Endodermal cell (in vitro differentiated cells): Measurements from ENCODE around the gene OR52B6. TPM values are rescaled to one million over a fixed set of nuclear protein-coding genes. Genes with fewer than 3 reads are reported as not detected.

ENCODE experiments used
- DNase-seq: peaks from one replicate; pipeline ENCODE4 v3.0.0-alpha.2; 2017
- H3K27ac ChIP-seq: 2 replicates; pipeline ENCODE4 v1.5.1; 2013; ENCODE audit warnings: mild to moderate bottlenecking, low read depth, low read length, moderate library complexity
- H3K27me3 ChIP-seq: 2 replicates; pipeline ENCODE4 v1.6.1; 2013; ENCODE audit warnings: mild to moderate bottlenecking, low read length, moderate library complexity; ENCODE audit not compliant: insufficient read depth, control insufficient read depth, poor library complexity, severe bottlenecking
- H3K36me3 ChIP-seq: 2 replicates; pipeline ENCODE4 v1.7.0; 2013; ENCODE audit warnings: mild to moderate bottlenecking, low read length, moderate library complexity; ENCODE audit not compliant: control insufficient read depth, insufficient read depth
- H3K4me1 ChIP-seq: one replicate; pipeline ENCODE4 v1.7.0; 2013; ENCODE audit warnings: low read length; ENCODE audit not compliant: control insufficient read depth, insufficient read depth
- H3K4me3 ChIP-seq: 2 replicates; pipeline ENCODE4 v1.5.1; 2013; ENCODE audit warnings: mild to moderate bottlenecking, low read length, moderate library complexity
- H3K9ac ChIP-seq: 2 replicates; pipeline ENCODE4 v1.6.1; 2013; ENCODE audit warnings: mild to moderate bottlenecking, low read length, moderate library complexity; ENCODE audit not compliant: poor library complexity, severe bottlenecking; ENCODE audit errors: extremely low read depth
- H3K9me3 ChIP-seq: 2 replicates; pipeline ENCODE4 v1.6.1; 2013; ENCODE audit warnings: mild to moderate bottlenecking, low read length, moderate library complexity; ENCODE audit not compliant: control insufficient read depth
- H3K27ac Mint-ChIP-seq: 2 replicates; pipeline ENCODE4 v1.8.0; 2020; ENCODE audit warnings: mixed read lengths
- H3K27me3 Mint-ChIP-seq: 2 replicates; pipeline ENCODE4 v1.8.0; 2021; ENCODE audit warnings: mild to moderate bottlenecking, mixed read lengths; ENCODE audit not compliant: insufficient read depth
- H3K36me3 Mint-ChIP-seq: 2 replicates; pipeline ENCODE4 v1.8.0; 2020; ENCODE audit warnings: low read depth, mixed read lengths
- H3K4me1 Mint-ChIP-seq: 2 replicates; pipeline ENCODE4 v1.8.0; 2020; ENCODE audit warnings: mixed read lengths
- H3K4me3 Mint-ChIP-seq: 2 replicates; pipeline ENCODE4 v1.8.0; 2020; ENCODE audit warnings: mild to moderate bottlenecking, moderate library complexity, mixed read lengths
- H3K9me3 Mint-ChIP-seq: 2 replicates; pipeline ENCODE4 v1.8.0; 2020; ENCODE audit warnings: mild to moderate bottlenecking, mixed read lengths
- WGBS, 2 experiments: methylation state at CpG; one replicate each; pipeline versions ENCODE4 v1.1.5 to v1.1.7; 2013; ENCODE audit warnings: missing lambda C conversion rate in 2 of 2, mixed read lengths in 1 of 2; ENCODE audit not compliant: insufficient coverage in 1 of 2, insufficient read length in 1 of 2; 5-methylcytosine and 5-hydroxymethylcytosine counted together
- total RNA-seq, 2 donors: library from RNA; stranded (reverse); fragmentation: NEBNext Ultra II Directional in 1 of 2; extraction: Animal tissue kit (Norgen Biotek cat#: 25700) in 1 of 2; gene quantifications; 2 replicates in 1 of 2; 3 replicates in 1 of 2; pipeline ENCODE4 v1.2.1, GENCODE V29; 2021
- TF ChIP-seq, protein P1 (sequence below): fragments of 200-600 bp; sonication (generic); conservative IDR thresholded peaks from 2 replicates; pipeline ENCODE4 v1.5.0; 2021; ENCODE audit warnings: antibody characterized with exemption, mild to moderate bottlenecking

Gene OR52B6
- total RNA-seq, 2 donors from 2014 or later, result not detected

DNA sequence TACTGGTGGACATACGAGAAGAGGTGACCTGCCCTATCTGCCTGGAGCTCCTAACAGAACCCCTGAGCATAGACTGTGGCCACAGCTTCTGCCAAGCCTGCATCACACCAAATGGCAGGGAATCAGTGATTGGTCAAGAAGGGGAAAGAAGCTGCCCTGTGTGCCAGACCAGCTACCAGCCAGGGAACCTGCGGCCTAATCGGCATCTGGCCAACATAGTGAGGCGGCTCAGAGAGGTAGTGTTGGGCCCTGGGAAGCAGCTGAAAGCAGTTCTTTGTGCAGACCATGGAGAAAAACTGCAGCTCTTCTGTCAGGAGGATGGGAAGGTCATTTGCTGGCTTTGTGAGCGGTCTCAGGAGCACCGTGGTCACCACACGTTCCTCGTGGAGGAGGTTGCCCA, 22.6 kb downstream of the OR52B6 start:
- no peak for DNase-seq
- H3K4me3 ChIP-seq, result no peak overlapping the region
- Mint-ChIP-seq H3K4me3 (no peak overlapping the region), H3K27me3 (no peaks in the 10 kb centered on the region), H3K4me1 (peaks cover 23% of the 10 kb centered on the region), H3K36me3 (peaks cover 43% of the 10 kb centered on the region), H3K27ac (peak overlapping the region; percentile 10), H3K9me3 (no peaks in the 10 kb centered on the region)
- H3K9me3 ChIP-seq, result no peaks in the 10 kb centered on the region
- H3K4me1 ChIP-seq, result peaks cover 8% of the 10 kb centered on the region
- H3K36me3 ChIP-seq, result peaks cover 29% of the 10 kb centered on the region
- no peak overlapping the region for H3K9ac ChIP-seq
- WGBS, 2 experiments, result 96 to 98% methylated on average over 6 to 8 of the region's 8 CpGs
- H3K27ac ChIP-seq, result no peak overlapping the region
- TF ChIP-seq, protein P1, sequence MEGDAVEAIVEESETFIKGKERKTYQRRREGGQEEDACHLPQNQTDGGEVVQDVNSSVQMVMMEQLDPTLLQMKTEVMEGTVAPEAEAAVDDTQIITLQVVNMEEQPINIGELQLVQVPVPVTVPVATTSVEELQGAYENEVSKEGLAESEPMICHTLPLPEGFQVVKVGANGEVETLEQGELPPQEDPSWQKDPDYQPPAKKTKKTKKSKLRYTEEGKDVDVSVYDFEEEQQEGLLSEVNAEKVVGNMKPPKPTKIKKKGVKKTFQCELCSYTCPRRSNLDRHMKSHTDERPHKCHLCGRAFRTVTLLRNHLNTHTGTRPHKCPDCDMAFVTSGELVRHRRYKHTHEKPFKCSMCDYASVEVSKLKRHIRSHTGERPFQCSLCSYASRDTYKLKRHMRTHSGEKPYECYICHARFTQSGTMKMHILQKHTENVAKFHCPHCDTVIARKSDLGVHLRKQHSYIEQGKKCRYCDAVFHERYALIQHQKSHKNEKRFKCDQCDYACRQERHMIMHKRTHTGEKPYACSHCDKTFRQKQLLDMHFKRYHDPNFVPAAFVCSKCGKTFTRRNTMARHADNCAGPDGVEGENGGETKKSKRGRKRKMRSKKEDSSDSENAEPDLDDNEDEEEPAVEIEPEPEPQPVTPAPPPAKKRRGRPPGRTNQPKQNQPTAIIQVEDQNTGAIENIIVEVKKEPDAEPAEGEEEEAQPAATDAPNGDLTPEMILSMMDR, result no peak
- H3K27me3 ChIP-seq, result no peaks in the 10 kb centered on the region

DNA sequence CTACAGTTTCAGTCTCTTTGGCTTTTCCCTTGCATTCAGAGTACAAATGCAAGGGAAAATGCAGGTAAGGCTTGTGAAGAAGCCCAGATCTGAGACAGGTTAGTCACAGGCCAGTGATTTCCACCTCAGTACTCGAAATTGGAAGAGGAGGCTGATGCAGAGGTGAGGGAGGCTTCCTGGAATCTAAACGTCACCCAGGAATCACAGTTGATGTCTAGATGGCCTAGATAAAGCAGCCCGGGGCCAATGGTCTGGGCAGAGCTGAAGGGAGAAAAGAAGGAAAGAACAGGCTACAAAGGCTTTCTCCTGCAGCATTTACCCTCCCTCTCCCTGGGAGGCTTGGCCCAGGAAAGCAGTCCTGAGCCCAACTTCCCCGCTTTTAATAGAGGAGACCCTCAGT, 24.2 kb downstream of the OR52B6 start:
- H3K9me3 ChIP-seq, result no peaks in the 10 kb centered on the region
- no peaks in the 10 kb centered on the region for H3K27me3 ChIP-seq
- no peak overlapping the region for H3K27ac ChIP-seq
- Mint-ChIP-seq H3K4me3 (no peak overlapping the region), H3K27ac (no peak overlapping the region), H3K36me3 (peaks cover 53% of the 10 kb centered on the region), H3K27me3 (no peaks in the 10 kb centered on the region), H3K4me1 (peaks cover 17% of the 10 kb centered on the region), H3K9me3 (no peaks in the 10 kb centered on the region)
- TF ChIP-seq, protein P1, result no peak
- no peak overlapping the region for H3K4me3 ChIP-seq
- 89 to 92% methylated on average over 3 to 4 of the region's 4 CpGs for WGBS, 2 experiments
- DNase-seq, result no peak
- no peak overlapping the region for H3K9ac ChIP-seq
- H3K4me1 ChIP-seq, result peaks cover 8% of the 10 kb centered on the region
- peaks cover 34% of the 10 kb centered on the region for H3K36me3 ChIP-seq

DNA sequence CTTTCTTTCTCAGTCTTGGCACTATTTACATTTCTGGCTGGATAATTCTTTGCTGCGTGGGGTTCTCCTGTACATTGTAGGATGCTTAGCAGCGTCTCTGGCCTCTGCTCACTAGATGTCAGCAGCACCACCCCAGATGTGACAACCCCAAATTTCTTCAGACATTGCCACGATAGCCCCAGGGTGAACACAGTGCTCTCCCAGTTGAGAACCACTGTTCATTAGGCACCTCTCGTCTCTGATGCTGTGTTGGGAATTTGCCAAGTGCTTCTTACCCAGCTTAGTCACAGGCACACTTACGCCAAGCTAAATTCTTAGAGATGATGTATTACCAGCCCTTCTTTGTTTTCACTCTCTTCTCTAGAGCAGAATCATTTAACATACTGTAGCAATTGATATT, 25.2 kb downstream of the OR52B6 start:
- H3K27me3 Mint-ChIP-seq, result no peaks in the 10 kb centered on the region

More for the DNA sequence above, 25.2 kb downstream of the OR52B6 start:
- TF ChIP-seq, protein P1, result no peak
- H3K9ac ChIP-seq, result no peak overlapping the region
- no peak overlapping the region for H3K27ac Mint-ChIP-seq
- no peaks in the 10 kb centered on the region for H3K9me3 Mint-ChIP-seq
- H3K27ac ChIP-seq, result no peak overlapping the region
- H3K4me3 ChIP-seq, result no peak overlapping the region
- no peak for DNase-seq
- H3K4me1 Mint-ChIP-seq, result peaks cover 17% of the 10 kb centered on the region
- peaks cover 37% of the 10 kb centered on the region for H3K36me3 ChIP-seq
- no peaks in the 10 kb centered on the region for H3K9me3 ChIP-seq
- H3K27me3 ChIP-seq, result no peaks in the 10 kb centered on the region
- H3K4me3 Mint-ChIP-seq, result no peak overlapping the region
- H3K4me1 ChIP-seq, result peaks cover 8% of the 10 kb centered on the region
- 90 to 93% methylated on average over 4 to 5 of the region's 5 CpGs for WGBS, 2 experiments
- peaks cover 60% of the 10 kb centered on the region for H3K36me3 Mint-ChIP-seq
